ENCODE measurements around the gene VIPAS39.
A peak's percentile ranks its signal among the peaks of the same experiment; 100 is the strongest.
"Not testable (repeated sequence)": the region's sequence is repeated elsewhere in the genome, so short reads cannot be mapped to it uniquely, and the experiment has no call there.

VIPAS39 gene

GRCh38 chr14:77469539-77469938 is 12.1 kb upstream of the VIPAS39 start:
- no peak for DNase-seq

GRCh38 chr14:77469067-77469505 is 11.7 kb upstream of the VIPAS39 start:
- no peak for DNase-seq

GRCh38 chr14:77467801-77468200 is 10.4 kb upstream of the VIPAS39 start:
- no peak for DNase-seq

- peak; percentile 64 for DNase-seq
These were observed 1.8 kb upstream of the VIPAS39 start for GRCh38 chr14:77459072-77459723.

GRCh38 chr14:77458249-77458950 is 999 bp upstream of the VIPAS39 start:
- DNase-seq: peak; percentile 8

GRCh38 chr14:77457115-77457521 is 283 bp downstream of the VIPAS39 start:
- DNase-seq: no peak

GRCh38 chr14:77455966-77456640 is 1.3 kb downstream of the VIPAS39 start:
- no peak for DNase-seq

GRCh38 chr14:77442196-77442595 is 15.2 kb downstream of the VIPAS39 start:
- DNase-seq: no peak

GRCh38 chr14:77439861-77440260 is 17.5 kb downstream of the VIPAS39 start:
- no peak for DNase-seq

GRCh38 chr14:77438596-77438995 is 18.8 kb downstream of the VIPAS39 start:
- no peak for DNase-seq

GRCh38 chr14:77436042-77436441 is 21.4 kb downstream of the VIPAS39 start:
- DNase-seq: peak; percentile 18

- DNase-seq: no peak
These were observed 31.0 kb downstream of the VIPAS39 start for GRCh38 chr14:77426396-77426795.

GRCh38 chr14:77424862-77425261 is 32.5 kb downstream of the VIPAS39 start:
- DNase-seq: no peak

- no peak for DNase-seq
These were observed 34.0 kb downstream of the VIPAS39 start, which contains the start of gene NOXRED1 for GRCh38 chr14:77423423-77423822. TSS of gene NOXRED1 (minus strand) at chr14:77423523. CDS start at chr14:77422889, 634 bp downstream.

GRCh38 chr14:77421201-77421600 is 36.2 kb downstream of the VIPAS39 start:
- peak; percentile 15 for DNase-seq

GRCh38 chr14:77416836-77417235 is 40.6 kb downstream of the VIPAS39 start:
- no peak for DNase-seq

- DNase-seq: not testable (repeated sequence)
These were observed 41.3 kb downstream of the VIPAS39 start for GRCh38 chr14:77416098-77416497.

- not testable (repeated sequence) for DNase-seq
These were observed 41.9 kb downstream of the VIPAS39 start for GRCh38 chr14:77415403-77416030.

- no peak for DNase-seq
These were observed 48.3 kb downstream of the VIPAS39 start for GRCh38 chr14:77409131-77409533.

- DNase-seq: no peak
These were observed 50.2 kb downstream of the VIPAS39 start for GRCh38 chr14:77407158-77407557.

- DNase-seq: no peak
These were observed 50.7 kb downstream of the VIPAS39 start for GRCh38 chr14:77406718-77407117.

GRCh38 chr14:77406086-77406485 is 51.3 kb downstream of the VIPAS39 start:
- DNase-seq: no peak

GRCh38 chr14:77403768-77404167 is 53.6 kb downstream of the VIPAS39 start:
- DNase-seq: no peak

All from fibroblast of skin of right quadriceps (primary cell).